ENCODE results near the gene COQ9.
"Not testable (repeated sequence)": the region's sequence is repeated elsewhere in the genome, so short reads cannot be mapped to it uniquely, and the experiment has no call there.

COQ9 gene

GRCh38 chr16:57447186-57447962, at the start of gene COQ9, which contains the start of gene CIAPIN1:
Gene COQ9 (plus strand): TSS chr16:57447479. CDS start chr16:57447506, 27 bp downstream.
Gene CIAPIN1 (minus strand): TSS chr16:57447385. CDS start chr16:57440928, 6,457 bp downstream.
- DNase-seq (ENCODE audit: low spot score), result peak; percentile 86

- not testable (repeated sequence) for DNase-seq (ENCODE audit: low spot score)
These were observed 49.8 kb upstream of the COQ9 start for GRCh38 chr16:57397493-57397892.

GRCh38 chr16:57401943-57402640, 45.2 kb upstream of the COQ9 start:
- no peak for DNase-seq (ENCODE audit: low spot score)

- no peak for DNase-seq (ENCODE audit: low spot score)
These were observed 43.1 kb upstream of the COQ9 start, which contains the start of gene CCL17 for GRCh38 chr16:57403965-57404817. Gene CCL17 (plus strand): TSS chr16:57404767. CDS start chr16:57413933, 9,166 bp downstream.

GRCh38 chr16:57405097-57405496, 42.2 kb upstream of the COQ9 start:
- no peak for DNase-seq (ENCODE audit: low spot score)

- peak; percentile 29 for DNase-seq (ENCODE audit: low spot score)
These were observed 40.4 kb upstream of the COQ9 start for GRCh38 chr16:57406881-57407280.

GRCh38 chr16:57407521-57408353, 39.5 kb upstream of the COQ9 start:
- DNase-seq (ENCODE audit: low spot score), result no peak

- DNase-seq (ENCODE audit: low spot score), result peak; percentile 63
These were observed 38.2 kb upstream of the COQ9 start for GRCh38 chr16:57409065-57409464.

- DNase-seq (ENCODE audit: low spot score), result no peak
These were observed 37.2 kb upstream of the COQ9 start for GRCh38 chr16:57409870-57410587.

- no peak for DNase-seq (ENCODE audit: low spot score)
These were observed 35.8 kb upstream of the COQ9 start for GRCh38 chr16:57411362-57411976.

- DNase-seq (ENCODE audit: low spot score), result no peak
These were observed 34.7 kb upstream of the COQ9 start for GRCh38 chr16:57412584-57412983.

- DNase-seq (ENCODE audit: low spot score), result no peak
These were observed 34.0 kb upstream of the COQ9 start for GRCh38 chr16:57413301-57413730.

GRCh38 chr16:57413733-57414132, 33.5 kb upstream of the COQ9 start:
- DNase-seq (ENCODE audit: low spot score), result no peak

- DNase-seq (ENCODE audit: low spot score), result no peak
These were observed 31.2 kb upstream of the COQ9 start for GRCh38 chr16:57416084-57416483.

- no peak for DNase-seq (ENCODE audit: low spot score)
These were observed 27.8 kb upstream of the COQ9 start for GRCh38 chr16:57419506-57419905.

- peak; percentile 42 for DNase-seq (ENCODE audit: low spot score)
These were observed 25.0 kb upstream of the COQ9 start for GRCh38 chr16:57422026-57422944.

- no peak for DNase-seq (ENCODE audit: low spot score)
These were observed 24.1 kb upstream of the COQ9 start for GRCh38 chr16:57423152-57423551.

GRCh38 chr16:57424583-57424982, 22.7 kb upstream of the COQ9 start:
- DNase-seq (ENCODE audit: low spot score), result peak; percentile 27

- no peak for DNase-seq (ENCODE audit: low spot score)
These were observed 20.9 kb upstream of the COQ9 start for GRCh38 chr16:57426356-57426755.

Measured in pons (tissue), 1 donor.